Small intestine (tissue), 7 donors: ENCODE measurements around the gene ERCC4. TPM values are rescaled to one million over a fixed set of nuclear protein-coding genes. Genes with fewer than 3 reads are reported as not detected.
"Not testable (repeated sequence)": the region's sequence is repeated elsewhere in the genome, so short reads cannot be mapped to it uniquely, and the experiment has no call there.

Source experiments
- DNase-seq, 2 donors: peaks; one replicate each; pipeline versions ENCODE4 v3.0.0 to v3.0.0-alpha.2; 2013
- FAIRE-seq: peaks from 2 replicates; lab custom pipeline; 2012; peaks lifted over from hg19 to GRCh38; lab: Jason Lieb, UNC
- H3K27ac ChIP-seq, 3 donors: one replicate each; pipeline ENCODE4 v1.5.1; 2013; ENCODE audit warnings: low read length in 2 of 3, mild to moderate bottlenecking in 2 of 3, control low read depth in 1 of 3, inconsistent platforms in 1 of 3, low read depth in 1 of 3, moderate library complexity in 1 of 3
- H3K27me3 ChIP-seq, 3 donors: one replicate each; pipeline ENCODE4 v1.6.1; 2013; ENCODE audit warnings: low read length in 3 of 3, inconsistent platforms in 1 of 3; ENCODE audit not compliant: control insufficient read depth in 3 of 3, insufficient read depth in 3 of 3
- H3K36me3 ChIP-seq, 3 donors: one replicate each; pipeline ENCODE4 v1.6.1; 2013; ENCODE audit warnings: low read length in 3 of 3, inconsistent platforms in 1 of 3, low read depth in 1 of 3, mild to moderate bottlenecking in 1 of 3, moderate library complexity in 1 of 3; ENCODE audit not compliant: control insufficient read depth in 3 of 3, insufficient read depth in 2 of 3
- H3K4me1 ChIP-seq, 3 donors: one replicate each; pipeline ENCODE4 v1.6.1; 2013; ENCODE audit warnings: low read length in 2 of 3, inconsistent platforms in 1 of 3, low read depth in 1 of 3, mild to moderate bottlenecking in 1 of 3, moderate library complexity in 1 of 3; ENCODE audit not compliant: control insufficient read depth in 3 of 3, insufficient read depth in 2 of 3
- H3K4me3 ChIP-seq, 3 donors: one replicate each; pipeline ENCODE4 v1.5.1; 2013; ENCODE audit warnings: low read length in 3 of 3, control low read depth in 1 of 3, inconsistent platforms in 1 of 3, low read depth in 1 of 3, mild to moderate bottlenecking in 1 of 3, moderate library complexity in 1 of 3
- H3K9me3 ChIP-seq, 2 donors: one replicate each; pipeline ENCODE4 v1.6.1; 2013; ENCODE audit warnings: low read depth in 1 of 2, low read length in 1 of 2; ENCODE audit not compliant: control insufficient read depth in 2 of 2, insufficient read depth in 1 of 2
- WGBS, 3 donors: extraction: QIAGEN DNeasy Blood & Tissue Kit; methylation state at CpG; one replicate each; pipeline ENCODE4 v1.1.7; 2013; 5-methylcytosine and 5-hydroxymethylcytosine counted together
- polyA plus RNA-seq, 4 donors: library from polyadenylated mRNA; stranded (reverse) in 3 of 4; unstranded in 1 of 4; fragments of 200-250 nt in 3 of 4; fragments of 120-200 nt in 1 of 4; gene quantifications; one replicate each; pipeline versions ENCODE4 v1.2.1 to v1.2.3, GENCODE V29; 2013
- donor health status: healthy with polysubstance abuse.
- donor health status: control.
- donor health status: control.
- donor health status: Bipolar disorder and iron deficiency.
- donor health status: healthy.

Gene ERCC4
- polyA plus RNA-seq, 4 donors, result 0.67 to 4.9 (median 1.4) TPM

DNA sequence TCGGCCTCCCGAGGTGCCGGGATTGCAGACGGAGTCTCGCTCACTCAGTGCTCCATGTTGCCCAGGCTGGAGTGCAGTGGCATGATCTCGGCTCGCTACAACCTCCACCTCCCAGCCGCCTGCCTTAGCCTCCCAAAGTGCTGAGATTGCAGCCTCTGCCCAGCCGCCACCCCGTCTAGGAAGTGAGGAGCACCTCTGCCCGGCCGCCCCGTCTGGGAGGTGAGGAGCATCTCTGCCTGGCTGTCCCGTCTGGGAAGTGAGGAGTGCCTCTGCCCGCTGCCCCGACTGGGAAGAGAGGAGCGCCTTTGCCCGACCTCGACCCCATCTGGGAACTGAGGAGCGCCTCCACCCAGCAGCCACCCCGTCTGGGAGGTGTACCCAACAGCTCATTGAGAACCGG, 30.6 kb upstream of the ERCC4 start:
- H3K4me3 ChIP-seq, FAIRE-seq, H3K27ac ChIP-seq, H3K9me3 ChIP-seq, H3K4me1 ChIP-seq, H3K27me3 ChIP-seq, DNase-seq, H3K36me3 ChIP-seq: not testable (repeated sequence)
- WGBS, 3 donors, result 89 to 93% (median 89%) methylated on average over 20 to 22 of the region's 22 CpGs

DNA sequence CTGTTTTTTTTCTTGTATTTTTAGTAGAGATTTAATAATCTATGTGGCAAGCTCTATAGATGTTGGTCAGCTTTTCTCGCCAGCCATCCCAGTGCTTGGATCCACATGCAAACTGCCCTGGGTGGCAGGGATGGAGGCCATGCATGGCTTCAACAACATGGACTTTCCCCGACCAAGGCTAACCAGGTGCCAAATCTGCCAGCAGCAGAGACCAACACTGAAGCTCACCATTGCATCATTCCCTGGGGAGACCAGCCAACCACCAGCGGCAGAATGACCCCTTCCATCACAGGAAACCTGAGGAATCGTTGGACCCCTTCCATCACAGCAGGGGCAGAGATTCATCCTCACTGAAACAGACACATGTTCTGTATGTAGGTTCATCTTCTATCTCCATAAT, 27.7 kb upstream of the ERCC4 start:
- H3K36me3 ChIP-seq, result no peaks in the 10 kb centered on the region
- H3K27ac ChIP-seq, result no peak overlapping the region
- H3K4me3 ChIP-seq, result no peak overlapping the region
- no peak for DNase-seq
- peaks cover 0 to 5% (median 0%) of the 10 kb centered on the region in 3 donors for H3K27me3 ChIP-seq
- 62 to 64% (median 62%) methylated on average over 4 of the region's 4 CpGs for WGBS, 3 donors
- peaks cover 0 to 5% of the 10 kb centered on the region in 2 donors for H3K9me3 ChIP-seq
- no peak for FAIRE-seq
- H3K4me1 ChIP-seq, result no peaks in the 10 kb centered on the region

DNA sequence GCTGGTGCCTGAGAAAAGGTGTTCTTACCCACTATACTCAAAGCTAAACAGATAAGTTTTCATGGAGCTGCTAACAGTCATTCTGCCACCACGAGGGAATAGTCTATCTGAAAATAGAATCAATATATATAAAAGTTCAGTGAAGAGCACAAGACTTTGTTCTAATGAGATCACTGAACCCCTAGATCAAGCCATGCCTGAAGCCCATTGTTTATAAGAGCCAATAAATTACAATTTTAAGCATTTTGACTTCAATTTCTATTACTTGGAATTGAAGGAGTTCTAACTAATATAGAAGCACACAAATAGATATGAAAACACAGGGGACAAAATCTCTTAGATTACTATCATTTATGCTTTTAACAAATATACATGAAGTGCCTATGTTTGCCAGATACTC, 24.4 kb upstream of the ERCC4 start:
- WGBS, 3 donors, result 34 to 62% (median 54%) methylated on average over 1 of the region's 1 CpG
- FAIRE-seq (no peak), DNase-seq (no peak)

DNA sequence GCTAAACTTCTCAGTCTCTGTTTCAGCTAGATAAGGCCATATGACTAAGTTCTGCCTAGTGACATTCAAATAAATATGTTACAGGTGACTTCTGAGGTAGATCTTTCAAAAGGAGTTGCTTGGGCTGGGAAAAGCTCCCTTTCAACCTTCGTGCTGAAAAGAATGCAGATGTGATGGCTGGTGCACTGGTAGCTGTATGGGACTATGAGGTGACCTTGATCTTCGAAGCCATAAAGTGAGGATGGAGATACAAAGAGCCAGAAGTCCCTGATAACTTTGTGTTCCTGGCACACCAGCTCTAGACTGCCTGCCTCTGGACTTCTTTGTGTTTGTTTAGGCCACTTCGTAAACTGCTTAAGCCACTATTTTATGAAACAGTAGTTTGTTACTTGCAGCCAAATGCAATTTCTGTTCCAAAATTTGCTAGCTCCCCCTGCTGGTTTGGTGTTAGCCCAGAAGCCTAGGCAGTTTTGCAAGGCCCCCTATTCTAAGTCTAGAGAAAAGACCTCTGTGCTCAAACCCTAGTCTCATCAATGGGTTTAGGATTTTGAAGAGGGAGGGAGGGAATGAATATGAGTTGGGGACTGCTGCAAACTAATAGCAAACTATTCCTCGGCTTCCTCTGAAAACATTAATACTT, 23.3 kb upstream of the ERCC4 start:
- H3K36me3 ChIP-seq, result no peaks in the 10 kb centered on the region
- H3K27ac ChIP-seq, result no peak overlapping the region
- 72 to 80% (median 76%) methylated on average over 4 of the region's 4 CpGs for WGBS, 3 donors
- no peaks in the 10 kb centered on the region for H3K4me1 ChIP-seq
- DNase-seq, result no peak
- peaks cover 0 to 5% of the 10 kb centered on the region in 2 donors for H3K9me3 ChIP-seq
- FAIRE-seq, result no peak
- H3K4me3 ChIP-seq, result no peak overlapping the region
- H3K27me3 ChIP-seq, result no peaks in the 10 kb centered on the region

More for the DNA sequence above, 24.4 kb upstream of the ERCC4 start:
- peaks cover 0 to 5% of the 10 kb centered on the region in 2 donors for H3K9me3 ChIP-seq
- H3K27me3 ChIP-seq, result no peaks in the 10 kb centered on the region
- no peak overlapping the region for H3K4me3 ChIP-seq
- no peaks in the 10 kb centered on the region for H3K36me3 ChIP-seq
- H3K27ac ChIP-seq, result no peak overlapping the region
- H3K4me1 ChIP-seq, result no peaks in the 10 kb centered on the region

- H3K27me3 ChIP-seq, result no peaks in the 10 kb centered on the region
- no peak overlapping the region for H3K27ac ChIP-seq
- WGBS, 3 donors, result 72 to 85% (median 74%) methylated on average over 2 of the region's 2 CpGs
- H3K36me3 ChIP-seq, result no peaks in the 10 kb centered on the region
- peaks cover 0 to 5% of the 10 kb centered on the region in 2 donors for H3K9me3 ChIP-seq
- no peaks in the 10 kb centered on the region for H3K4me1 ChIP-seq
- DNase-seq, result no peak
- FAIRE-seq, result no peak
- no peak overlapping the region for H3K4me3 ChIP-seq
Observed at GRCh38 chr16:13897806-13898205, 22.1 kb upstream of the ERCC4 start.

GRCh38 chr16:13898233-13898632, 21.7 kb upstream of the ERCC4 start:
- FAIRE-seq, result no peak

GRCh38 chr16:13902052-13902451, 17.9 kb upstream of the ERCC4 start:
- DNase-seq, result no peak
- Histone ChIP-seq H3K27me3 (peaks cover 0 to 2% (median 0%) of the 10 kb centered on the region in 3 donors), H3K9me3 (no peaks in the 10 kb centered on the region), H3K36me3 (no peaks in the 10 kb centered on the region), H3K4me1 (no peaks in the 10 kb centered on the region), H3K4me3 (no peak overlapping the region), H3K27ac (no peak overlapping the region)
- 79 to 84% (median 83%) methylated on average over 3 of the region's 3 CpGs for WGBS, 3 donors
- no peak for FAIRE-seq

More at GRCh38 chr16:13898233-13898632, 21.7 kb upstream of the ERCC4 start:
- DNase-seq, result no peak
- no peaks in the 10 kb centered on the region for H3K4me1 ChIP-seq
- no peak overlapping the region for H3K4me3 ChIP-seq
- H3K36me3 ChIP-seq, result no peaks in the 10 kb centered on the region
- H3K27me3 ChIP-seq, result no peaks in the 10 kb centered on the region
- no peak overlapping the region for H3K27ac ChIP-seq
- H3K9me3 ChIP-seq, result peaks cover 0 to 5% of the 10 kb centered on the region in 2 donors
- WGBS, 3 donors, result 79 to 87% (median 81%) methylated on average over 3 of the region's 3 CpGs

DNA sequence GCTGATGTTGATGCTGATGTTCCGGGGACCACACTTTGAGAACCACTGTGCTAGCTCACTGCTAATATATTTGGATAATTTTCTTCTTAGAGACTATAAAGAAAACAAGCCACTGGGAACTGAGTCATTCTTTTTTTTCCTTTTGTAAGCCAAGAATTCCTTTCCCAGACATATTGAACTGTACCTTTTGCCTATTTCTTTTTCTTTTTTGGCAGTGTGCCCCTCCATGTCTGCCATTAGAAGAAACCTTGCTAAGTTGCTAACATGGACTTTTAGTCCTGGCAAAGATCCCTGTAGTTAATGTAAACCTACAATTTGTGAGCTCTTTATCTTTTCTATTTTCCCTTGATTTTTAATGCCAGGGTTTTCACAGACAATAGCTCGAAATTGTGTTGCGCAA, 17.3 kb upstream of the ERCC4 start:
- Histone ChIP-seq H3K9me3 (no peaks in the 10 kb centered on the region), H3K4me3 (no peak overlapping the region), H3K27me3 (peaks cover 0 to 2% (median 0%) of the 10 kb centered on the region in 3 donors), H3K36me3 (no peaks in the 10 kb centered on the region), H3K27ac (no peak overlapping the region), H3K4me1 (no peaks in the 10 kb centered on the region)
- DNase-seq (no peak), FAIRE-seq (no peak)
- 48 to 71% (median 54%) methylated on average over 3 of the region's 3 CpGs for WGBS, 3 donors
